Mammary epithelial cell (primary cell): ENCODE results near the gene IQCE.

Experiments
- EZH2 ChIP-seq: IDR thresholded peaks from 2 replicates; pipeline ENCODE4 v1.6.1; 2012; ENCODE audit warnings: low read length, inconsistent platforms, borderline replicate concordance
- TF ChIP-seq, protein P1 (sequence below), 2 donors: IDR thresholded peaks in 1 of 2; conservative IDR thresholded peaks in 1 of 2; 2 replicates each; pipeline ENCODE4 v1.5.1; 2011 to 2012; ENCODE audit warnings: inconsistent platforms in 2 of 2, low read length in 2 of 2, mild to moderate bottlenecking in 2 of 2, control low read depth in 1 of 2, low read depth in 1 of 2; ENCODE audit not compliant: insufficient read depth in 1 of 2; ENCODE audit errors: extremely low read depth in 1 of 2

DNA sequence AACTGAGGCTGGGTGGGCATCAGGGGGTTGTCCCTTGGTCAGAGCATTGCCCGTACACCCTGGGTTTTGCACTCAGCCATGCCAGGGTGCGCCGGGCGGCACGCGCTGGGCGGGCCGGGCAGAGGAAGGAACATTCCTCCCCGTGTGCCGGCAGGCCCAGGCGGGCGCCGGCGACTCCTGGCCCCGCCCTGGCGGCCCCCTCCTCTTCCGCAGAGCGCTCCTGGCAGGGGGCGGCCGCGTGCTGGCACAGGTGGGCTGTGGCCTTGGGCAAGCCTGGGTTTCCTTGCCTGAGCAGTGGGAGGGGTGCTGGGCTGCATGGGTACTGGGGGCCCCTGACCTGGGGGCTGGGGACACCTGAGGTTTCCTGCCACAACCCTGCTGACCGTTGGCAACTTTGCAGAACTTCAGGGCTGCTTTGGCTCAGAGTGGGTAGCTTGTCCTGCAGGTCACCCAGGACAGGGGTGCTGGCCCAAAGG is 35.3 kb upstream of the IQCE start:
- TF ChIP-seq, protein P1, sequence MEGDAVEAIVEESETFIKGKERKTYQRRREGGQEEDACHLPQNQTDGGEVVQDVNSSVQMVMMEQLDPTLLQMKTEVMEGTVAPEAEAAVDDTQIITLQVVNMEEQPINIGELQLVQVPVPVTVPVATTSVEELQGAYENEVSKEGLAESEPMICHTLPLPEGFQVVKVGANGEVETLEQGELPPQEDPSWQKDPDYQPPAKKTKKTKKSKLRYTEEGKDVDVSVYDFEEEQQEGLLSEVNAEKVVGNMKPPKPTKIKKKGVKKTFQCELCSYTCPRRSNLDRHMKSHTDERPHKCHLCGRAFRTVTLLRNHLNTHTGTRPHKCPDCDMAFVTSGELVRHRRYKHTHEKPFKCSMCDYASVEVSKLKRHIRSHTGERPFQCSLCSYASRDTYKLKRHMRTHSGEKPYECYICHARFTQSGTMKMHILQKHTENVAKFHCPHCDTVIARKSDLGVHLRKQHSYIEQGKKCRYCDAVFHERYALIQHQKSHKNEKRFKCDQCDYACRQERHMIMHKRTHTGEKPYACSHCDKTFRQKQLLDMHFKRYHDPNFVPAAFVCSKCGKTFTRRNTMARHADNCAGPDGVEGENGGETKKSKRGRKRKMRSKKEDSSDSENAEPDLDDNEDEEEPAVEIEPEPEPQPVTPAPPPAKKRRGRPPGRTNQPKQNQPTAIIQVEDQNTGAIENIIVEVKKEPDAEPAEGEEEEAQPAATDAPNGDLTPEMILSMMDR (conservative IDR thresholded peaks at IDR 0.05 in 1 of 2, IDR thresholded peaks at IDR 0.05 in 1 of 2; ENCODE audit: extremely low read depth in 1 of 2, insufficient read depth in 1 of 2, low read depth in 1 of 2, low read length in 2 of 2): no peak
- TF ChIP-seq EZH2: no peak
